Stomach smooth muscle (tissue), 2 donors: ENCODE measurements around the gene C16orf89.
A peak's percentile ranks its signal among the peaks of the same experiment; 100 is the strongest.

Experiments
- H3K27ac ChIP-seq: one replicate; pipeline ENCODE4 v1.7.0; 2013; ENCODE audit warnings: mild to moderate bottlenecking, low read length, inconsistent platforms
- H3K27me3 ChIP-seq, 2 donors: one replicate each; pipeline ENCODE4 v1.7.0; 2013; ENCODE audit warnings: low read length in 2 of 2; ENCODE audit not compliant: insufficient read depth in 2 of 2, control insufficient read depth in 1 of 2
- H3K36me3 ChIP-seq, 2 donors: one replicate each; pipeline ENCODE4 v1.7.0; 2013; ENCODE audit warnings: low read length in 2 of 2; ENCODE audit not compliant: control insufficient read depth in 2 of 2, insufficient read depth in 2 of 2
- H3K4me1 ChIP-seq: one replicate; pipeline ENCODE4 v1.7.0; 2013; ENCODE audit warnings: low read length; ENCODE audit not compliant: control insufficient read depth, insufficient read depth
- H3K4me3 ChIP-seq, 2 donors: one replicate each; pipeline ENCODE4 v1.7.0; 2013; ENCODE audit warnings: low read length in 2 of 2
- H3K9ac ChIP-seq, 2 donors: one replicate each; pipeline ENCODE4 v1.7.0; 2013; ENCODE audit warnings: low read length in 2 of 2, mild to moderate bottlenecking in 1 of 2
- H3K9me3 ChIP-seq, 2 donors: one replicate each; pipeline ENCODE4 v1.7.0; 2013; ENCODE audit warnings: low read length in 2 of 2; ENCODE audit not compliant: control insufficient read depth in 2 of 2
- donor health status: healthy.
- donor health status: Pancreatic carcinoma.

C16orf89 gene

GRCh38 chr16:5036228-5037156 is 29.3 kb downstream of the C16orf89 start:
- Histone ChIP-seq H3K9ac (no peak overlapping the region), H3K27me3 (no peaks in the 10 kb centered on the region), H3K9me3 (no peaks in the 10 kb centered on the region), H3K4me1 (peaks cover 15% of the 10 kb centered on the region), H3K36me3 (no peaks in the 10 kb centered on the region), H3K27ac (no peak overlapping the region), H3K4me3 (no peak overlapping the region)

GRCh38 chr16:5035909-5036227 is 29.9 kb downstream of the C16orf89 start:
- H3K27ac ChIP-seq: no peak overlapping the region
- no peaks in the 10 kb centered on the region for H3K36me3 ChIP-seq
- no peak overlapping the region for H3K9ac ChIP-seq
- H3K4me3 ChIP-seq: no peak overlapping the region
- H3K4me1 ChIP-seq: peaks cover 15% of the 10 kb centered on the region
- no peaks in the 10 kb centered on the region for H3K27me3 ChIP-seq
- H3K9me3 ChIP-seq: no peaks in the 10 kb centered on the region

GRCh38 chr16:5034167-5034523 is 31.6 kb downstream of the C16orf89 start:
- Histone ChIP-seq H3K36me3 (peaks cover 0 to 2% of the 10 kb centered on the region in 2 donors), H3K9ac (peak overlapping the region; percentile 64 to 72), H3K4me3 (peak overlapping the region; percentile 91 to 97), H3K9me3 (no peaks in the 10 kb centered on the region), H3K27me3 (no peaks in the 10 kb centered on the region), H3K4me1 (peaks cover 15% of the 10 kb centered on the region), H3K27ac (peak overlapping the region; percentile 41)

- peak within 1 kb of the TSS; percentile 41 for H3K27ac ChIP-seq
- no peaks in the 10 kb centered on the region for H3K9me3 ChIP-seq
- peaks cover 0 to 2% of the 10 kb centered on the region in 2 donors for H3K36me3 ChIP-seq
- no peaks in the 10 kb centered on the region for H3K27me3 ChIP-seq
- peak within 1 kb of the TSS; percentile 91 to 97 for H3K4me3 ChIP-seq
- peaks cover 15% of the 10 kb centered on the region for H3K4me1 ChIP-seq
- peak within 1 kb of the TSS; percentile 64 to 72 for H3K9ac ChIP-seq
These were observed 32.2 kb downstream of the C16orf89 start, which contains the start of gene NAGPA for GRCh38 chr16:5033256-5034166. Gene NAGPA (minus strand): TSS chr16:5033935. CDS start chr16:5033914, 21 bp downstream.

GRCh38 chr16:5032748-5033167 is 33.0 kb downstream of the C16orf89 start:
- peak overlapping the region; percentile 41 for H3K27ac ChIP-seq
- peak overlapping the region; percentile 91 to 97 for H3K4me3 ChIP-seq
- peaks cover 0 to 2% of the 10 kb centered on the region in 2 donors for H3K36me3 ChIP-seq
- peak overlapping the region; percentile 64 to 72 for H3K9ac ChIP-seq
- H3K9me3 ChIP-seq: no peaks in the 10 kb centered on the region
- H3K27me3 ChIP-seq: no peaks in the 10 kb centered on the region
- peaks cover 15% of the 10 kb centered on the region for H3K4me1 ChIP-seq

- Histone ChIP-seq H3K27me3 (no peaks in the 10 kb centered on the region), H3K9ac (no peak overlapping the region), H3K4me3 (no peak overlapping the region), H3K27ac (no peak overlapping the region), H3K4me1 (peaks cover 15% of the 10 kb centered on the region), H3K36me3 (peaks cover 0 to 2% of the 10 kb centered on the region in 2 donors), H3K9me3 (no peaks in the 10 kb centered on the region)
These were observed 34.2 kb downstream of the C16orf89 start for GRCh38 chr16:5031601-5032000.

GRCh38 chr16:5030251-5030870 is 35.4 kb downstream of the C16orf89 start:
- Histone ChIP-seq H3K36me3 (peaks cover 0 to 2% of the 10 kb centered on the region in 2 donors), H3K27ac (no peak overlapping the region), H3K4me1 (peaks cover 15% of the 10 kb centered on the region), H3K4me3 (no peak overlapping the region), H3K27me3 (no peaks in the 10 kb centered on the region), H3K9me3 (no peaks in the 10 kb centered on the region), H3K9ac (no peak overlapping the region)

GRCh38 chr16:5028950-5029475 is 36.7 kb downstream of the C16orf89 start:
- Histone ChIP-seq H3K36me3 (peaks cover 0 to 2% of the 10 kb centered on the region in 2 donors), H3K4me1 (peaks cover 10% of the 10 kb centered on the region), H3K27ac (no peak overlapping the region), H3K4me3 (no peak overlapping the region), H3K27me3 (no peaks in the 10 kb centered on the region), H3K9me3 (no peaks in the 10 kb centered on the region), H3K9ac (no peak overlapping the region)

GRCh38 chr16:5027575-5028235 is 38.1 kb downstream of the C16orf89 start:
- Histone ChIP-seq H3K27ac (no peak overlapping the region), H3K9me3 (no peaks in the 10 kb centered on the region), H3K27me3 (no peaks in the 10 kb centered on the region), H3K9ac (no peak overlapping the region), H3K4me1 (peaks cover 3% of the 10 kb centered on the region), H3K4me3 (no peak overlapping the region), H3K36me3 (peaks cover 0 to 2% of the 10 kb centered on the region in 2 donors)

GRCh38 chr16:5027086-5027485 is 38.7 kb downstream of the C16orf89 start:
- Histone ChIP-seq H3K9ac (no peak overlapping the region), H3K36me3 (peaks cover 0 to 2% of the 10 kb centered on the region in 2 donors), H3K9me3 (no peaks in the 10 kb centered on the region), H3K27me3 (no peaks in the 10 kb centered on the region), H3K27ac (no peak overlapping the region), H3K4me1 (no peaks in the 10 kb centered on the region), H3K4me3 (no peak overlapping the region)
